Suprapubic skin (tissue), 4 donors: ENCODE results near the gene GFOD2. TPM values are rescaled to one million over a fixed set of nuclear protein-coding genes. Genes with fewer than 3 reads are reported as not detected.

Experiments
- DNase-seq, 2 donors: peaks; one replicate each; pipeline ENCODE4 v3.0.0-alpha.2; 2019; ENCODE audit warnings: low spot score in 2 of 2
- H3K27ac ChIP-seq: fragments of 200-600 bp; sonication (generic); one replicate; pipeline ENCODE4 v1.5.1; 2019
- H3K27me3 ChIP-seq: fragments of 200-600 bp; sonication (generic); one replicate; pipeline ENCODE4 v1.5.1; 2019
- H3K36me3 ChIP-seq: fragments of 200-600 bp; sonication (generic); one replicate; pipeline ENCODE4 v1.5.1; 2019
- H3K4me1 ChIP-seq: fragments of 200-600 bp; sonication (generic); one replicate; pipeline ENCODE4 v1.5.1; 2019
- H3K4me3 ChIP-seq: fragments of 200-600 bp; sonication (generic); one replicate; pipeline ENCODE4 v1.5.1; 2019; ENCODE audit warnings: mild to moderate bottlenecking
- H3K9me3 ChIP-seq: fragments of 200-600 bp; sonication (generic); one replicate; pipeline ENCODE4 v1.5.1; 2019
- CTCF ChIP-seq, 2 donors: fragments of 200-600 bp in 1 of 2; fragments of 450-650 bp in 1 of 2; sonication (generic) in 1 of 2; IDR thresholded peaks; one replicate each; pipeline ENCODE4 v1.5.1; 2016 to 2019; ENCODE audit warnings: antibody characterized with exemption in 2 of 2, mild to moderate bottlenecking in 1 of 2, moderate library complexity in 1 of 2
- EP300 ChIP-seq: sonication (generic); formaldehyde crosslinking; IDR thresholded peaks from one replicate; pipeline ENCODE4 v1.6.1; 2017; ENCODE audit warnings: antibody characterized with exemption
- POLR2A ChIP-seq, 2 donors: fragments of 450-650 bp; IDR thresholded peaks; one replicate each; pipeline ENCODE4 v1.6.1; 2017; ENCODE audit warnings: antibody characterized with exemption in 2 of 2, mild to moderate bottlenecking in 2 of 2, moderate library complexity in 2 of 2
- POLR2AphosphoS5 ChIP-seq, 3 donors: sonication (generic); formaldehyde crosslinking; IDR thresholded peaks; one replicate each; pipeline ENCODE4 v1.6.1; 2017; ENCODE audit warnings: antibody characterized with exemption in 3 of 3
- WGBS: methylation state at CpG from one replicate; pipeline ENCODE4 v1.1.5; 2018; 5-methylcytosine and 5-hydroxymethylcytosine counted together
- total RNA-seq, 4 donors: library from RNA; depleted of rRNA; stranded (reverse); fragments of >200 nt; gene quantifications; one replicate each; pipeline ENCODE4 v1.1.0, GENCODE V29; 2016

Gene GFOD2
- total RNA-seq, 4 donors from 2014 or later: 18.3 to 31.1 (median 25.9) TPM

DNA sequence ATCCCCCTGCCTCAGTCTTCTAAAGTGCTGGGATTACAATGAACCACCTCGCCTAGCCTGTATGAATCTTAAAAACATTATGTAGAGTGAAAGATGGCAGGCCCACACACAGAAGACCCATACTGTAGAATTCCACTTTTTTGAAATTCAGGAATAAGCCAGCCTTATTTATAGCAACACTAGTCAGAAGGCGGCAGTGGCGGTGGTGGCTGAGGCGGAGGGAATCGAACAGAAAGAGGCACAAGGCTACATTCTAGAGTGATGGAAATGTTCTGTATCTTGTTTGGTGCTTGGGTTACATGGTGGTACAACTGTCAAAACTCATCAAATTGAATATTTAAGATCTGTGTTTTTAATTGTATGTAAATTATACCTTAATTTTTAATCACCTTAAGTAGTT, 11.3 kb downstream of the GFOD2 start:
- no peaks in the 10 kb centered on the region for H3K27me3 ChIP-seq
- no peak for TF ChIP-seq POLR2AphosphoS5 (IDR thresholded peaks at IDR 0.05)
- TF ChIP-seq CTCF (IDR thresholded peaks at IDR 0.05): no peak
- TF ChIP-seq POLR2A (IDR thresholded peaks at IDR 0.05): no peak
- TF ChIP-seq EP300: no peak
- H3K4me3 ChIP-seq: no peak overlapping the region
- H3K4me1 ChIP-seq: peaks cover 8% of the 10 kb centered on the region
- no peaks in the 10 kb centered on the region for H3K36me3 ChIP-seq
- no peak overlapping the region for H3K27ac ChIP-seq
- H3K9me3 ChIP-seq: no peaks in the 10 kb centered on the region
- 97% methylated on average over 5 of the region's 5 CpGs for WGBS
- DNase-seq: no peak

DNA sequence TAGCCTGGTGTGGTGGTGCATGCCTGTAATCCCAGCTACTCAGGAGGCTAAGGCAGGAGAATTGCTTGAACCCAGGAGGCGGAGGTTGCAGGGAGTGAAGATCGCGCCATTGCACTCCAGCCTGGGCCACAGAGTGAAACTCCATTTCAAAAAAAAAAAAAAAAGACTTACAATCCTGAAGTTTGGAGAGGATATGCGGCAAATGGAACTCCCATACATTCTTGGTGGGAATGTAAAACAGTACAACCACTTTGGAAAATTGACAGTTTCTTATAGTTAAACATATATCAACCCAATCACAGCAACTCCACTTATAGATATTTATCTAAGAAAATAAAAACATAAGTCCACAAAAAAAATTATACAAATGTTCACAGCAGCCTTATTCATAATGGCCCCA, 11.9 kb downstream of the GFOD2 start:
- H3K9me3 ChIP-seq: no peaks in the 10 kb centered on the region
- no peaks in the 10 kb centered on the region for H3K36me3 ChIP-seq
- no peaks in the 10 kb centered on the region for H3K27me3 ChIP-seq
- H3K4me3 ChIP-seq: no peak overlapping the region
- WGBS: 98% methylated on average over 4 of the region's 4 CpGs
- H3K27ac ChIP-seq: no peak overlapping the region
- DNase-seq: no peak
- peaks cover 8% of the 10 kb centered on the region for H3K4me1 ChIP-seq
- TF ChIP-seq POLR2AphosphoS5 (IDR thresholded peaks at IDR 0.05) (no peak), EP300 (no peak), POLR2A (IDR thresholded peaks at IDR 0.05) (no peak), CTCF (IDR thresholded peaks at IDR 0.05) (no peak)

DNA sequence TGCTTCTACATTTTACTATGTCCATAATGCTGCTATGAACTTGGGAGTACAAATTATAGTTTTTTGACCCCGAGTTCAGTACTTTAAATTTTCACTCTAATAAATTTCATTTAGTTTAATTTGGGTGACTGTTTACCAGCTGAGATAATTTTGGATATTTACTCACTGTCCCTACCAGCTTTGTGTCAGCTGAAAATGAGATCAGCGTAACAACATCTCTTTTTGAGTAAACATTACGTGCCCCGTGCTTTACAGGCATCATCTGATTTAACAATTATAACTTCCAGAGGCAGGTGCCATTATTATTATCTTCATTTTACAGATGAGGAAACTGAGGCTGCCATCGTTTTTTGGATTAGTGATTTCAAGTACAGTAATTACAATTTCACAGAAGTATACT, 15.0 kb downstream of the GFOD2 start:
- Histone ChIP-seq H3K9me3 (no peaks in the 10 kb centered on the region), H3K36me3 (no peaks in the 10 kb centered on the region), H3K4me3 (no peak overlapping the region), H3K27me3 (no peaks in the 10 kb centered on the region), H3K27ac (no peak overlapping the region), H3K4me1 (peaks cover 8% of the 10 kb centered on the region)
- no peak for DNase-seq
- no peak for TF ChIP-seq POLR2AphosphoS5 (IDR thresholded peaks at IDR 0.05)
- 90% methylated on average over 5 of the region's 5 CpGs for WGBS

DNA sequence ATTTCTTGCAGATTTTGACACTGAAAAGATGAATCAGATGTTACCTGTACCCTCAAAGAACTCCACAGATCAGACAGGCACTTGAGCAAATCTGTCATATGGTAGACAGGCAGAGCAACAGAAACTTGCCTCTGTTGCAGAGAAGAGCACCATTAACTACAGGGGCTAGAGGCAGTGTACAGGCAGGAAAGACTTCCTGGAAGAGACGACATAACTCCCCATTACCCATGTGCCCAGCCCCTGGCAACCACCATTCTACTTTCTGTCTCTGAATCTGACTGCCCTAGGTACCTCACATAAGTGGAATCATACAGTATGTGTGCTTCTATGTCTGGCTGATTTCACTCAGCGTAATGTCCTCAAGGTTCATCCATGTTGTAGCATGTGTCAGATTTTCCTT, 15.5 kb downstream of the GFOD2 start:
- no peaks in the 10 kb centered on the region for H3K36me3 ChIP-seq
- TF ChIP-seq POLR2A (IDR thresholded peaks at IDR 0.05) (no peak), CTCF (IDR thresholded peaks at IDR 0.05) (no peak), POLR2AphosphoS5 (IDR thresholded peaks at IDR 0.05) (no peak), EP300 (no peak)
- 55% methylated on average over 2 of the region's 2 CpGs for WGBS
- peaks cover 4% of the 10 kb centered on the region for H3K4me1 ChIP-seq
- no peaks in the 10 kb centered on the region for H3K27me3 ChIP-seq
- no peaks in the 10 kb centered on the region for H3K9me3 ChIP-seq
- H3K27ac ChIP-seq: no peak overlapping the region
- no peak for DNase-seq
- H3K4me3 ChIP-seq: no peak overlapping the region

- Histone ChIP-seq H3K27me3 (no peaks in the 10 kb centered on the region), H3K4me3 (no peak overlapping the region), H3K27ac (no peak overlapping the region), H3K36me3 (no peaks in the 10 kb centered on the region), H3K4me1 (peaks cover 3% of the 10 kb centered on the region), H3K9me3 (no peaks in the 10 kb centered on the region)
- TF ChIP-seq POLR2A (IDR thresholded peaks at IDR 0.05) (no peak), CTCF (IDR thresholded peaks at IDR 0.05) (no peak), POLR2AphosphoS5 (IDR thresholded peaks at IDR 0.05) (no peak), EP300 (no peak)
- 93% methylated on average over 4 of the region's 4 CpGs for WGBS
- no peak for DNase-seq
Observed at GRCh38 chr16:67702130-67702529, 17.0 kb downstream of the GFOD2 start.

DNA sequence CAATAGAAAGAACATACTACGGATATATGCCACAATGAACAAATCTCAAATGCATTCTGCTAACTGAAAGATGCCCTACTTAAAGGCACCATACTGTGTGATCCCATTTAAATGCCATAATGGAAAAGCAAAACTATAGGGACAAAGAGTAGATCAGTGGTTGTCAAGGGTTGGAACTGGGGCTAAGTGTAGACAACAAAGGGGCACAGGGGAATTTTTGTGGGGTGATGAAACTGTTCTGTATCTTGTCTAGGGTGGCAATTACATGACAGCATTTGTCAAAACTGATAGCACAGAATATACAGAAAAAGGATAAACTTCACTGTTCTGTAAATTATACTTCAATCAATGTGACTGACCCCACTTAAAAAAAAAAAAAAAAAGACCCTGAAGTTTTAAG, 17.7 kb downstream of the GFOD2 start:
- TF ChIP-seq POLR2AphosphoS5 (IDR thresholded peaks at IDR 0.05) (no peak), EP300 (no peak), CTCF (IDR thresholded peaks at IDR 0.05) (no peak), POLR2A (IDR thresholded peaks at IDR 0.05) (no peak)
- H3K27ac ChIP-seq: no peak overlapping the region
- H3K36me3 ChIP-seq: no peaks in the 10 kb centered on the region
- H3K4me3 ChIP-seq: no peak overlapping the region
- no peak for DNase-seq
- peaks cover 3% of the 10 kb centered on the region for H3K4me1 ChIP-seq
- no peaks in the 10 kb centered on the region for H3K27me3 ChIP-seq
- no peaks in the 10 kb centered on the region for H3K9me3 ChIP-seq
- 92% methylated on average over 1 of the region's 1 CpG for WGBS
